IPS-15b (cell line): Measurements from ENCODE around the gene DRAP1.

Experiments used
- H3K27me3 ChIP-seq: one replicate; pipeline ENCODE4 v1.6.1; 2013; ENCODE audit warnings: low read length; ENCODE audit not compliant: control insufficient read depth, insufficient read depth
- H3K36me3 ChIP-seq: one replicate; pipeline ENCODE4 v1.6.1; 2013; ENCODE audit warnings: low read length; ENCODE audit not compliant: control insufficient read depth, insufficient read depth
- H3K4me1 ChIP-seq: one replicate; pipeline ENCODE4 v1.6.1; 2013; ENCODE audit warnings: mild to moderate bottlenecking, low read length; ENCODE audit not compliant: control insufficient read depth, insufficient read depth
- H3K4me3 ChIP-seq: one replicate; pipeline ENCODE4 v1.5.1; 2013; ENCODE audit warnings: low read depth, low read length
- H3K9ac ChIP-seq: one replicate; pipeline ENCODE4 v1.6.1; 2013; ENCODE audit warnings: low read depth, mild to moderate bottlenecking, low read length
- H3K9me3 ChIP-seq: one replicate; pipeline ENCODE4 v1.6.1; 2013; ENCODE audit warnings: mild to moderate bottlenecking, low read length; ENCODE audit not compliant: control insufficient read depth, insufficient read depth

The DRAP1 gene

DNA sequence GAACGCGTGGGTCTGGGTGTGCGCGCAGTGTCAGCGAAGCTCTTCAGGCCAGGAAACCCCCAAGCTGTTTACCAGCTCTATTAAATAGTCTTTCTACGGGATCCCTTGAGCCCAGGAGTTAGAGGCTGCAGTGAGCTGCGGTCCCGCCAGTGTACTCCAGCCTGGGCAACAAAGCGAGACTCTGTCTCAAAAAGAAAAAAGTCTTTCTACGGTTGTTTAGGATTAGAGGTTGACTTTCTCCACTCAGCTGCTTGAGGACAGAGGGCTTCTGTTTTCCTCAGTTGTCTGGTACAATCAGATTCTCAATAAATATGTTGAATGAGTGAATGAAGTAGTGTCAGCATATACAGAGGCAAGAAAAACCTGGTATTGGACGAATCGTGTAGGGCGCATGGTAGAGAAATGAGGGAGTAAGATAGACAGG lies 42.9 kb downstream of the DRAP1 start:
- Histone ChIP-seq H3K4me1 (peaks cover 3% of the 10 kb centered on the region), H3K36me3 (peaks cover 32% of the 10 kb centered on the region)

DNA sequence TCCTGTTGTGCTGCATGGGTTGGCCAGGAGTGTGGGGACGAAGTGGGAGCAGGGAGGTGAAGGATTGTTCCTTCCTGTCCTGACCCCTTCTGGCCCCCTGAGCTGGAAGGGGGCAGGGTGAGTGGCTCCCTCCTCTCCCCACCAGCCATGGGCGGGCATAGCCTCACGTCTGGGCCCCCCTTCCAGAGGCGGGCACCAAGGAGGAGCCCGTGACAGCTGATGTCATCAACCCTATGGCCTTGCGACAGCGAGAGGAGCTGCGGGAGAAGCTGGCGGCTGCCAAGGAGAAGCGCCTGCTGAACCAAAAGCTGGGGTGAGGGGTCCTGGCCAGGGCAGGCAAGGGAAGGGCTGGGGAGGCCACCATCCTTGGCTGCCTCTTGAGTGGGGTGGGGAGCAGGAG lies 45.7 kb downstream of the DRAP1 start:
- Histone ChIP-seq H3K4me3 (no peak overlapping the region), H3K4me1 (peaks cover 3% of the 10 kb centered on the region), H3K27me3 (no peaks in the 10 kb centered on the region), H3K36me3 (peaks cover 44% of the 10 kb centered on the region), H3K9me3 (no peaks in the 10 kb centered on the region), H3K9ac (no peak overlapping the region)

More for the DNA sequence above, 42.9 kb downstream of the DRAP1 start:
- peak overlapping the region; percentile 70 for H3K9ac ChIP-seq
- no peaks in the 10 kb centered on the region for H3K9me3 ChIP-seq
- peak overlapping the region; percentile 99 for H3K4me3 ChIP-seq
- H3K27me3 ChIP-seq, result no peaks in the 10 kb centered on the region

DNA sequence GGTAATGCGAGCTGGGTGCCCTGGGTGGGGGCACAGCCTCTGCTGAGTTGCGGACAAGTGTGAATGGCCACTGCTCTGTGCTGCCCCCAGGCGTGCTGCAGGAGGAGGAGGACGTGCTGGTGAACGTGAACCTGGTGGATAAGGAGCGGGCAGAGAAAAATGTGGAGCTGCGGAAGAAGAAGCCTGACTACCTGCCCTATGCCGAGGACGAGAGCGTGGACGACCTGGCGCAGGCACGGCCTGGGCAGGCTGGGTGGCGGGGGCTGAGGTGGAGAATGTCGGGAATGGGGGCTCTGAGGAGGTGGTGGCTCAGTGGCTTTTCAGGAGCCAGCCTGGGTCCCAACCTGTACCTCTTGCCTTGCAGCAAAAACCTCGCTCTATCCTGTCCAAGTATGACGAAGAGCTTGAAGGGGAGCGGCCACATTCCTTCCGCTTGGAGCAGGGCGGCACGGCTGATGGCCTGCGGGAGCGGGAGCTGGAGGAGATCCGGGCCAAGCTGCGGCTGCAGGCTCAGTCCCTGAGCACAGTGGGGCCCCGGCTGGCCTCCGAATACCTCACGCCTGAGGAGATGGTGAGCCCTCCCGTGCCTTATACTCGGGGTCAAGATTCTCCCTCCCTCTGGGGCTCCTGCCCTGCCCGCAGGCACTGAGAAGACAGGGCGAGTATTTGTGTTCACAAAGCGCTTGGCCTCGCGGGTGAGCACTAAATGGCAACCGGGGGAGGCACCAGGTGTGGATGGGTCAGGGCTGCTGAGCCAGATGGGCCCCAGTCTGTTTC lies 46.9 kb downstream of the DRAP1 start:
- Histone ChIP-seq H3K36me3 (peaks cover 44% of the 10 kb centered on the region), H3K27me3 (no peaks in the 10 kb centered on the region), H3K4me3 (no peak overlapping the region), H3K9ac (no peak overlapping the region), H3K9me3 (no peaks in the 10 kb centered on the region), H3K4me1 (peaks cover 3% of the 10 kb centered on the region)

DNA sequence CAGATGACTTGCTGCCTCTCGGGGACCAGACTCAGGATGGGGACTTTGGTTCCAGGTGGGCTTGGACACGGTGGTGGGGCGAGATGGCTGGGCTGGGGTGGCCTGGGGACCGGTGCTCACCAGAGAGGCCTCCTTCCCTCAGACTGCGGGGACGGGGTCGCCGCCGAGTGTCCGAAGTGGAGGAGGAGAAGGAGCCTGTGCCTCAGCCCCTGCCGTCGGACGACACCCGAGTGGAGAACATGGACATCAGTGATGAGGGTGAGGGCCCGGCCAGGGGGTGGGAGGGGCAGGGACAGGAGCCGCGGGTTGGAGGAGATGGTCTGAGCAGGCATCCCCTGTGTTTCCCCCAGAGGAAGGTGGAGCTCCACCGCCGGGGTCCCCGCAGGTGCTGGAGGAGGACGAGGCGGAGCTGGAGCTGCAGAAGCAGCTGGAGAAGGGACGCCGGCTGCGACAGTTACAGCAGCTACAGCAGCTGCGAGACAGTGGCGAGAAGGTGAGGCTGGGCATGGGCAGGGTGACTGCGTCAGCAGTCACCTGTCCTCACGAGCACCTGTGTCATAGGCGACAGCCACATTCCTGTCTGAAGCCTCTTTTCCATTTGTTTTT lies 48.2 kb downstream of the DRAP1 start:
- Histone ChIP-seq H3K36me3 (peaks cover 44% of the 10 kb centered on the region), H3K9ac (no peak overlapping the region), H3K4me1 (peaks cover 3% of the 10 kb centered on the region), H3K27me3 (no peaks in the 10 kb centered on the region), H3K4me3 (no peak overlapping the region), H3K9me3 (no peaks in the 10 kb centered on the region)

DNA sequence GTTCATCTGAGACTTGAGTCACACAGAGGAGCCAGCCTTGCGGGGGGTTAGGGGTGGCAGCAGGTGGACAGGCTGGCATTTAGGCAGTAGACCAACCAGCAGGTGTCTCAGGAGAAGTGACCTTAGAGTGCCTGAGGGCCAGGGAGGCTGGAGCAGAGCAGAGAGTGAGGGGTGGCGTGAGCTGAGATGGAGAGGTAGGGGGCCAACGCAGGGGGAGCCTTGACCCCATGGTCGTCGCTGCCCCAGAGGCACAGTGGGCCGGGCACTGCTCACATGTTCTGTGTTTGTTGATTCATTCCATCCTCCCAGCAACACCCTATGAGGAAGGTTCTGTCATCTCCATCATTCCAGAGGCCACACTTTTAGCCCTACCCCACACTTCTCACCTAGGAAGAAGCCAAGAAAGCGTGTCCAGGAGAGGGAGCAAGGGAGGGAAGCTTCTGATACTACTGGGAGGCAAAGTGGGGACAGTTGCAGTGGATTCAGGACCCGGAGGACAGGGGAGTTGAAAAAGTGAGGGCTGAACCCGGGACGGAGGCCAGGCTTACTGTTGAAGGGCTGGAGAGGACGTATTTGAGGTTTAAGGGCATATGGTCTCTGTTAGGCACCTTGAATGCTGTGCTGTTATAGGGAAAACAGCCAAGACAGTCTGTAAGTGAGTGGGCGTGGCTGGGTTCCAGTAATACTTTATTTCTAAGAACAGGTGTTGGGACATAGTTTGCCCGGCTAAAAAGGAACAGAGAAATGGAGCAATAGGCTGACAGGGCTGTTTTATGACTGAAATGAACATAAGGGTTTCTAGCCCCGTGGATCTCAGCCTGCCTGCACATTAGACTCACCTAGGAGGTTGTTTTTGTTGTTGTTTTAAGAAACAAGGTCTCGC lies 49.6 kb downstream of the DRAP1 start:
- Histone ChIP-seq H3K36me3 (peaks cover 48% of the 10 kb centered on the region), H3K4me3 (no peak overlapping the region), H3K9ac (no peak overlapping the region), H3K9me3 (no peaks in the 10 kb centered on the region), H3K27me3 (no peaks in the 10 kb centered on the region), H3K4me1 (no peaks in the 10 kb centered on the region)
